OCI-LY3 (cell line): ENCODE measurements around the gene POLK.
"Not testable (repeated sequence)": the region's sequence is repeated elsewhere in the genome, so short reads cannot be mapped to it uniquely, and the experiment has no call there.

Experiments
- H2AFZ ChIP-seq: fragments of 200-600, 300-600 bp; shearing (Covaris generic); 2 replicates; pipeline ENCODE4 v1.6.0; 2014; ENCODE audit warnings: antibody characterized with exemption, low read depth, low read length
- H3K27ac ChIP-seq: fragments of 200-600, 300-600 bp; sonication (generic); 2 replicates; pipeline ENCODE4 v1.5.1; 2014; ENCODE audit warnings: mild to moderate bottlenecking, low read length, moderate library complexity, mixed read lengths
- H3K27me3 ChIP-seq: fragments of 200-600, 300-600 bp; sonication (generic); 2 replicates; pipeline ENCODE4 v1.6.1; 2014; ENCODE audit warnings: low read depth, low read length, mixed read lengths
- H3K36me3 ChIP-seq: fragments of 200-600, 300-600 bp; sonication (generic); replicated peaks from 2 replicates; pipeline ENCODE3; 2014; ENCODE audit warnings: low read depth, low read length, mixed read lengths
- H3K4me1 ChIP-seq: fragments of 300-600, 200-600 bp; sonication (generic); 2 replicates; pipeline ENCODE4 v1.6.1; 2014; ENCODE audit warnings: low read length, mixed read lengths
- H3K4me2 ChIP-seq: fragments of 200-600, 300-600 bp; sonication (generic); 2 replicates; pipeline ENCODE4 v1.6.1; 2014; ENCODE audit warnings: low read length, mixed read lengths
- H3K4me3 ChIP-seq: fragments of 300-600, 200-600 bp; sonication (generic); 2 replicates; pipeline ENCODE4 v1.5.1; 2014; ENCODE audit warnings: antibody characterized with exemption, mild to moderate bottlenecking, low read length, moderate library complexity
- H3K79me2 ChIP-seq: fragments of 300-600, 200-600 bp; shearing (Covaris generic); 2 replicates; pipeline ENCODE4 v1.6.1; 2014; ENCODE audit warnings: mild to moderate bottlenecking, low read length, mixed read lengths
- H3K9ac ChIP-seq: fragments of 300-600, 200-600 bp; shearing (Covaris generic); 2 replicates; pipeline ENCODE4 v1.6.0; 2014; ENCODE audit warnings: mild to moderate bottlenecking, low read length, moderate library complexity
- H3K9me3 ChIP-seq: fragments of 200-600, 300-600 bp; shearing (Covaris generic); 2 replicates; pipeline ENCODE4 v1.6.1; 2014; ENCODE audit warnings: low read length, mixed read lengths; ENCODE audit not compliant: insufficient read depth
- H4K20me1 ChIP-seq: fragments of 200-600, 300-600 bp; sonication (generic); 2 replicates; pipeline ENCODE4 v1.6.1; 2016; ENCODE audit warnings: low read length, mixed read lengths; ENCODE audit not compliant: insufficient read depth
- CTCF ChIP-seq: fragments of 200-600, 300-600 bp; sonication (generic); IDR thresholded peaks from 2 replicates; pipeline ENCODE4 v1.5.1; 2014; ENCODE audit warnings: antibody characterized with exemption, low read length, low read depth
- EZH2phosphoT487 ChIP-seq: fragments of 200-600 bp; shearing (Covaris generic); IDR thresholded peaks from 2 replicates; pipeline ENCODE4 v1.6.1; 2018; ENCODE audit warnings: antibody characterized with exemption, mixed run types, low read depth

The POLK gene

GRCh38 chr5:75553358-75553757, 41.7 kb downstream of the POLK start:
- H3K4me3 ChIP-seq = no peak overlapping the region
- no peak for TF ChIP-seq CTCF
- no peak for TF ChIP-seq EZH2phosphoT487
- H2AFZ ChIP-seq = no peak overlapping the region
- H3K27me3 ChIP-seq = no peaks in the 10 kb centered on the region
- H3K27ac ChIP-seq = no peak overlapping the region
- peaks cover 8% of the 10 kb centered on the region for H3K36me3 ChIP-seq
- H3K79me2 ChIP-seq = no peaks in the 10 kb centered on the region
- H3K4me2 ChIP-seq = no peak overlapping the region
- H3K9ac ChIP-seq = no peak overlapping the region
- no peaks in the 10 kb centered on the region for H4K20me1 ChIP-seq
- no peaks in the 10 kb centered on the region for H3K4me1 ChIP-seq
- H3K9me3 ChIP-seq = no peaks in the 10 kb centered on the region

GRCh38 chr5:75558221-75558620, 46.5 kb downstream of the POLK start:
- H3K9me3 ChIP-seq = no peaks in the 10 kb centered on the region
- H3K4me2 ChIP-seq = no peak overlapping the region
- no peaks in the 10 kb centered on the region for H3K79me2 ChIP-seq
- H3K27me3 ChIP-seq = no peaks in the 10 kb centered on the region
- no peak overlapping the region for H2AFZ ChIP-seq
- TF ChIP-seq CTCF (no peak), EZH2phosphoT487 (no peak)
- no peaks in the 10 kb centered on the region for H3K36me3 ChIP-seq
- H3K4me3 ChIP-seq = no peak overlapping the region
- H3K27ac ChIP-seq = no peak overlapping the region
- H3K4me1 ChIP-seq = no peaks in the 10 kb centered on the region
- no peaks in the 10 kb centered on the region for H4K20me1 ChIP-seq
- no peak overlapping the region for H3K9ac ChIP-seq

- H3K9ac ChIP-seq = no peak overlapping the region
- no peaks in the 10 kb centered on the region for H3K4me1 ChIP-seq
- H3K36me3 ChIP-seq = no peaks in the 10 kb centered on the region
- no peak overlapping the region for H2AFZ ChIP-seq
- H3K9me3 ChIP-seq = no peaks in the 10 kb centered on the region
- H3K4me2 ChIP-seq = no peak overlapping the region
- no peaks in the 10 kb centered on the region for H3K79me2 ChIP-seq
- no peaks in the 10 kb centered on the region for H4K20me1 ChIP-seq
- no peak overlapping the region for H3K4me3 ChIP-seq
- no peak overlapping the region for H3K27ac ChIP-seq
- H3K27me3 ChIP-seq = no peaks in the 10 kb centered on the region
- TF ChIP-seq CTCF = no peak
- TF ChIP-seq EZH2phosphoT487 = no peak
These were observed 47.4 kb downstream of the POLK start for GRCh38 chr5:75558981-75559632.

- H3K4me1 ChIP-seq, H4K20me1 ChIP-seq: not testable (repeated sequence)
These were observed 49.0 kb downstream of the POLK start for GRCh38 chr5:75560655-75561054.

GRCh38 chr5:75565991-75566709, 54.5 kb downstream of the POLK start:
- H2AFZ ChIP-seq, H3K79me2 ChIP-seq, H4K20me1 ChIP-seq, H3K36me3 ChIP-seq, H3K27me3 ChIP-seq, H3K9me3 ChIP-seq: not testable (repeated sequence)
- Histone ChIP-seq H3K9ac (peak overlapping the region; percentile 35; the same call in 1 of the 2 replicates), H3K4me1 (peaks cover 30% of the 10 kb centered on the region), H3K4me3 (peak overlapping the region; percentile 71), H3K27ac (peak overlapping the region; percentile 82), H3K4me2 (peak overlapping the region; percentile 83)

More at GRCh38 chr5:75560655-75561054, 49.0 kb downstream of the POLK start:
- H3K79me2 ChIP-seq, H2AFZ ChIP-seq, H3K27ac ChIP-seq, H3K9me3 ChIP-seq, H3K9ac ChIP-seq, H3K4me3 ChIP-seq, H3K4me2 ChIP-seq, H3K27me3 ChIP-seq, H3K36me3 ChIP-seq: not testable (repeated sequence)
